AG04450 (cell line): ENCODE data around the gene FOXK2. TPM values are rescaled to one million over a fixed set of nuclear protein-coding genes. Genes with fewer than 3 reads are reported as not detected.
"Not testable (repeated sequence)": the region's sequence is repeated elsewhere in the genome, so short reads cannot be mapped to it uniquely, and the experiment has no call there.

ENCODE experiments used
- CTCF ChIA-PET: fragments of 300-600, 350-600 bp; formaldehyde crosslinking; extraction: SDS; loops from one replicate; lab custom pipeline; 2022; ENCODE audit warnings: antibody characterized with exemption, inconsistent platforms; lab: Charles Lee
- POLR2A ChIA-PET: fragments of 350-600 bp; formaldehyde crosslinking; extraction: SDS; loops from one replicate; lab custom pipeline; 2021; ENCODE audit warnings: antibody characterized with exemption, inconsistent platforms; lab: Yijun Ruan, JAX
- DNase-seq: peaks from one replicate; pipeline ENCODE4 v3.0.0-alpha.2; 2011; ENCODE audit warnings: low read depth, low spot score
- H3K27ac ChIP-seq: one replicate; pipeline ENCODE4 v1.5.1; 2012; ENCODE audit warnings: low read depth, low read length, control low read depth
- H3K27me3 ChIP-seq: one replicate; pipeline ENCODE4 v1.6.0; 2012; ENCODE audit warnings: low read length; ENCODE audit not compliant: control insufficient read depth, insufficient read depth
- H3K4me3 ChIP-seq: 2 replicates; pipeline ENCODE4 v1.5.1; 2011; ENCODE audit warnings: mild to moderate bottlenecking, low read depth, low read length, control low read depth
- H3K9me3 ChIP-seq: 2 replicates; pipeline ENCODE4 v1.5.1; 2012; ENCODE audit warnings: low read length; ENCODE audit not compliant: control insufficient read depth, insufficient read depth
- CTCF ChIP-seq: IDR thresholded peaks from 2 replicates; pipeline ENCODE4 v1.5.1; 2011; ENCODE audit warnings: low read depth, low read length, control low read depth, inconsistent platforms
- polyA plus RNA-seq: library from polyadenylated mRNA; depleted of rRNA; stranded (reverse); fragments of >200 nt; gene quantifications from 2 replicates; pipeline ENCODE4 v1.2.3, GENCODE V29; 2011

The FOXK2 gene
- polyA plus RNA-seq, 1 experiment = 21.7 TPM

- no peaks in the 10 kb centered on the region for H3K9me3 ChIP-seq
- H3K4me3 ChIP-seq = no peak overlapping the region
- POLR2A ChIA-PET = no interaction called here
- no peak for DNase-seq
- TF ChIP-seq CTCF = no peak
- no peak overlapping the region for H3K27ac ChIP-seq
- CTCF ChIA-PET = no interaction called here
- H3K27me3 ChIP-seq = no peaks in the 10 kb centered on the region
These were observed 40.7 kb downstream of the FOXK2 start for GRCh38 chr17:82560252-82560642.

- Histone ChIP-seq H3K27ac (no peak overlapping the region), H3K4me3 (no peak overlapping the region), H3K27me3 (no peaks in the 10 kb centered on the region), H3K9me3 (no peaks in the 10 kb centered on the region)
- DNase-seq = no peak
- TF ChIP-seq CTCF = no peak
- ChIA-PET POLR2A (no interaction called here), CTCF (interaction anchor here (1.0 kb wide), 1 partner anchor 9 kb away, joined by 4 read pairs; no protein-coding TSS in a partner anchor)
These were observed 41.4 kb downstream of the FOXK2 start for GRCh38 chr17:82560802-82561428.

- ChIA-PET POLR2A (no interaction called here), CTCF (interaction anchor here (1.0 kb wide), 1 partner anchor 10 kb away, joined by 4 read pairs; no protein-coding TSS in a partner anchor)
- Histone ChIP-seq H3K27me3 (no peaks in the 10 kb centered on the region), H3K9me3 (no peaks in the 10 kb centered on the region), H3K27ac (no peak overlapping the region), H3K4me3 (no peak overlapping the region)
- DNase-seq = no peak
- TF ChIP-seq CTCF = no peak
These were observed 42.0 kb downstream of the FOXK2 start for GRCh38 chr17:82561429-82562035.

GRCh38 chr17:82562718-82563220, 43.2 kb downstream of the FOXK2 start:
- CTCF ChIA-PET, H3K27ac ChIP-seq, DNase-seq, H3K9me3 ChIP-seq, H3K27me3 ChIP-seq, H3K4me3 ChIP-seq, POLR2A ChIA-PET: not testable (repeated sequence)

GRCh38 chr17:82563318-82563717, 43.8 kb downstream of the FOXK2 start:
- POLR2A ChIA-PET = no interaction called here

GRCh38 chr17:82563745-82564144, 44.2 kb downstream of the FOXK2 start:
- POLR2A ChIA-PET, H3K27ac ChIP-seq, H3K9me3 ChIP-seq, DNase-seq, H3K27me3 ChIP-seq, H3K4me3 ChIP-seq: not testable (repeated sequence)
- CTCF ChIA-PET = interaction anchor here (0.7 kb wide), 2 partner anchors 14 to 29 kb away, joined by 4 to 12 read pairs; no protein-coding TSS in a partner anchor

More at GRCh38 chr17:82563318-82563717, 43.8 kb downstream of the FOXK2 start:
- DNase-seq = no peak
- no peaks in the 10 kb centered on the region for H3K27me3 ChIP-seq
- no peak for TF ChIP-seq CTCF
- no peak overlapping the region for H3K27ac ChIP-seq
- CTCF ChIA-PET = interaction anchor here (0.7 kb wide), 1 partner anchor 28 kb away, joined by 4 read pairs; no protein-coding TSS in a partner anchor
- no peaks in the 10 kb centered on the region for H3K9me3 ChIP-seq
- H3K4me3 ChIP-seq = no peak overlapping the region
